GM23338 (cell line): ENCODE measurements around the gene NID1.
"Not testable (repeated sequence)": the region's sequence is repeated elsewhere in the genome, so short reads cannot be mapped to it uniquely, and the experiment has no call there.

ENCODE experiments used
- CREB1 ChIP-seq: fragments of 250-450 bp; sonication (Bioruptor Pico); IDR thresholded peaks from 2 replicates; pipeline ENCODE4 v1.5.0; 2020; ENCODE audit warnings: low read depth, mild to moderate bottlenecking, moderate library complexity
- CTCF ChIP-seq, 2 experiments: fragments of 200-600 bp in 1 of 2; sonication (generic) in 1 of 2; conservative IDR thresholded peaks; 2 replicates each; pipeline versions ENCODE4 v1.5.1 to v1.6.1; 2016 to 2017; ENCODE audit warnings: antibody characterized with exemption in 2 of 2, low read depth in 2 of 2, mild to moderate bottlenecking in 2 of 2, moderate library complexity in 1 of 2
- EZH2 ChIP-seq: fragments of 200-600 bp; sonication (generic); IDR thresholded peaks from one replicate; pipeline ENCODE4 v1.8.0; 2017; ENCODE audit warnings: antibody characterized with exemption, mild to moderate bottlenecking, low read depth; ENCODE audit not compliant: unreplicated experiment
- JUNB ChIP-seq: IDR thresholded peaks from one replicate; pipeline ENCODE4 v1.6.1; 2016; ENCODE audit warnings: antibody characterized with exemption; ENCODE audit not compliant: unreplicated experiment
- POLR2AphosphoS5 ChIP-seq: IDR thresholded peaks from 2 replicates; pipeline ENCODE4 v1.6.1; 2016; ENCODE audit warnings: antibody characterized with exemption, low read depth

- TF ChIP-seq CTCF (conservative IDR thresholded peaks at IDR 0.05; ENCODE audit: low read depth in 2 of 2); CREB1 (CRISPR knock-in tag); POLR2AphosphoS5; JUNB; EZH2: not testable (repeated sequence)
These were observed 61.8 kb downstream of the NID1 start for GRCh38 chr1:236003058-236003457.
